ENCODE measurements around the gene ANKRD13C.

The ANKRD13C gene

DNA sequence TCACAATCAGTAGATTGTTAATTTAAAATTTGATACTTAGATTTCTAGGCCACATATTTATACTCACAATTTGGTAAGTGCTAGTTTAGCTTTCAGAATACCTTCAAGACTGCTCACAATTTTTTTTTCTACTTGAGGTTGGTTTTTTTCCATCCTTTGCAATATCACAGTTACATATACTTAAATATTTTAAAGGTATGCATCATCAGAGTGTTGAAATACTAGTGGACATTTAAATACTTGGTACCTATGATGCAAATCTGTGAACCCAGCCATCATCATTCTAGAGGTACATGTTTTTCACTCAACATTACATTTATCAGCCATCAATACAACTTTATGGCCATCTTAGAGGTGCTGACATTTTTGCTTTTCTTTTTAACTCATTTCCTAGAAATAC, 143.0 kb downstream of the ANKRD13C start:
- no peak for DNase-seq (ENCODE audit: low spot score)

DNA sequence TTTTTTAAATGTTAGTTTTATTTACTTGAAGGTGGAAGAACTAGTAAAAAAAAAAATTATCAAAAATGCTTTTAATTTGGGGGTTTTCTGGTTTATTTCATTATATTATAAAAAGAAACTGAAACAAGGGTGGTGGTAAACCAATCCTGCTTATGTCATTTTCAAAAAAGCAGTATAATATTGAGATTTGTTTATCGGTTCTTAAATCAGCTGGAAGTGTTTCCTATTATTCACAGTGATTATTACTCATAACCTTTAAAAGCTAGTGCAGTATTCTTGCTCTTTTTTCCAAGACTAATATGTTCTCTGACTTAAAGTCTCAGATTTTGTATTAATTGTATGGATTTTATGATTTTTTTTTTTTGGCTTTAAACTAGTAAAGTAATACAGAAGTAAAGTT, 143.7 kb downstream of the ANKRD13C start:
- no peak for DNase-seq (ENCODE audit: low spot score)

Measured in SW480 (cell line).